Fibroblast of peridontal ligament (primary cell): ENCODE data around the gene LYPLA2.

Experiments used
- DNase-seq: peaks from one replicate; pipeline ENCODE4 v3.0.0-alpha.2; 2010; ENCODE audit errors: extremely low read depth

Gene LYPLA2

DNA sequence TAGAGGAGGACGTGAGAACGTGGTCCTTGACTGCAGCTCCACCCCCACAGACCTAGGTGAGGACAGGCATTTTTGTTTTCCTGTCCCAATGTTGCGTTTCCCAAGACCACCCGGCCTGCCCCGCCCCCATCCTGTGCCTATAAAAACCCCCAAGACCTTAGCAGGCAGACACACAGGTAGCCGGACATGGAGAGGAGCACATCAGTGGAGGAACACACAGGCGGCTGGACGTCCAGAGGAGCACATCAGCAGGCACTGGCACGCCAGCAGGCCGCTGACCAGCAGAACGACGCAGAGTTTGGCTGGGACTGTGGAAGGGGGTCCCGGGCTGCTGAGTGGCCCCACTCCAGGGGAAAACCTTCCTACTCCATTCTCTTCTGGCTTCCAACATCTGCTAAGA is 47.0 kb downstream of the LYPLA2 start:
- DNase-seq: no peak

DNA sequence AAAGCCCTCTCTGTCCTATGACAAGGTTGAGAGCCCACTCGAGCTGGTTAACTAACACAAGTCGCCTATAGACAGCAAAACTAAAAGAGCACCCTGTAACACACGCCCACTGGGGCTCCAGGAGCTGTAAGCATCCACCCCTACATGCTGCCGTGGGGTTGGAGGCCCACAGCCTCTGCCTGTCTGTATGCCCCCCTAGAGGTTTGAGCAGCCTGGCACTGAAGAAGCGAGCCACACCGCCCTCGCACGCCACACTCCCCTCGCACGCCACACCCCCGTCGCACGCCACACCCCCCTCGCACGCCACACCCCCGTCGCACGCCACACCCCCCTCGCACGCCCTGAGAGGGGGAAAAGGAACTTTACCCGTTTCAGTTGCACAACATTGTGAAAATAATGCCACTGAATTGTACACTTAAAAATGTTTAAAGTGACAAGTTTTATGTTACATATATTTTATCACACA is 47.5 kb downstream of the LYPLA2 start:
- DNase-seq: peak; percentile 17

DNA sequence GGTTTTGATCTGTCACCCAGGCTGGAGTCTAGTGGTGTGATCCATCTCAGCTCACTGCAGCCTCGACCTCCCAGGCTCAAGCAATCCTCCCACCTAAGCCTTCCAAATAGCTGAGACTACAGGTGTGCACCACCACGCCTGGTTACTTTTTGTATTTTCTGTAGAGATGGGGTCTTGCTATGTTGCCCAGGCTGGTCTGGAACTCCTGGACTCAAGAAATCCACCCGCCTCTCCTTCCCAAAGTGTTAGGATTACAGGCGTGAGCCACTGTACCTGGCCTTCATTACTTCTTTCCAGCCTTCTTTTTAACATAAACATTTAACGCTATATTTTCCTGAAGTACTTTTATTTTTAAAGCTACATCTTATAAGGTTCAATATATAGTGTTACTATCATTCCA is 52.7 kb downstream of the LYPLA2 start:
- DNase-seq: no peak
